Astrocyte of the cerebellum (primary cell): ENCODE measurements around the gene MAGEA6.
A peak's percentile ranks its signal among the peaks of the same experiment; 100 is the strongest.
"Not testable (repeated sequence)": the region's sequence is repeated elsewhere in the genome, so short reads cannot be mapped to it uniquely, and the experiment has no call there.

ENCODE experiments used
- DNase-seq: peaks from one replicate; pipeline ENCODE4 v3.0.0-alpha.2; 2011; ENCODE audit warnings: low read depth
- H3K4me3 ChIP-seq: 2 replicates; pipeline ENCODE4 v1.5.1; 2011; ENCODE audit warnings: mild to moderate bottlenecking, low read depth, low read length, moderate library complexity
- in situ Hi-C: cut with HindIII; loops from 2 replicates; pipeline ENCODE4 v1.10.0; 2017; ENCODE audit warnings: low sequenced_read_pairs
- TF ChIP-seq, protein P1 (sequence below): IDR thresholded peaks from 2 replicates; pipeline ENCODE4 v1.5.1; 2012; ENCODE audit warnings: low read length, low read depth, moderate library complexity, mild to moderate bottlenecking; ENCODE audit errors: missing control alignments

The MAGEA6 gene

DNA sequence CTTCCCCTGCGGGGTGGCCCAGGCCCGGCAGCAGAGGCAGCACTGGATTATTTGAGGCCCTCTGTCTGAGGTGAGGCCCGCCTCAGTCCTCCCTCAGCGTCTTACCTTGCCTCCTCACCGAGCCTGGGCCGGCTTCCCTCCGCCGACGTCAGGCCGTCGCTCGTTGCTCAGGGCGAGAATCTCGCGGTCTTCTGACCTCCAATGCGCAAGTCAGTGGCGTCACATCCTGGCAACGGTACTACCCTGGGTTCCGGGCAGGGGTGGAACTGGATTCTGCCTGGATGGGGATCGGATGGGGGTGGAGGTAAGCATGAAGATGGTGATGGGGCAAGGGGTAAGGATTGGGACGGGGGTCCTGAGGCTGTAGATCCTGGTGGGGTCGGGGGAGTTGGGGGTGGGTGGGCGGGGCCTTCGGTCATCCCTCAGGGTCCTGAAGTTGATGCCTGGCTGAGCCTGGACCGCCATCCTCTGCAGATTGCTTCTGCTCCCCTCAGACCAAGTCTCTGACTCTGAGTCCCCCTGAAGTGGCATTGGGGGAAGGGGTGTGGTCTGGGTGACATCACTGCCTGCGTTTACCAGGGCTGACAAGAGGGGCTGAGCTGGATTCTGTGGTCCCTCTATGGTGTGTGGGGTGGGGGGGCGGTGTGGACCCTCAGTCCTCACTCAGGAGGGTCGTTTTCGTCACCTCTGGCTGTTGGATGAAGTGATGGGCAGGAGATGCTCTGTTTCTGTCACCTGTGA, at the start of gene MAGEA6:
Gene MAGEA6 (minus strand): TSS at position 141 of the 741 bp plus-strand sequence. CDS start 2,039 bp downstream, outside the sequence.
- H3K4me3 ChIP-seq, in situ Hi-C loops, DNase-seq: not testable (repeated sequence)

GRCh38 chrX:152819266-152819665, 49.8 kb upstream of the MAGEA6 start:
- no peak overlapping the region for H3K4me3 ChIP-seq
- no peak for DNase-seq
- TF ChIP-seq, protein P1, sequence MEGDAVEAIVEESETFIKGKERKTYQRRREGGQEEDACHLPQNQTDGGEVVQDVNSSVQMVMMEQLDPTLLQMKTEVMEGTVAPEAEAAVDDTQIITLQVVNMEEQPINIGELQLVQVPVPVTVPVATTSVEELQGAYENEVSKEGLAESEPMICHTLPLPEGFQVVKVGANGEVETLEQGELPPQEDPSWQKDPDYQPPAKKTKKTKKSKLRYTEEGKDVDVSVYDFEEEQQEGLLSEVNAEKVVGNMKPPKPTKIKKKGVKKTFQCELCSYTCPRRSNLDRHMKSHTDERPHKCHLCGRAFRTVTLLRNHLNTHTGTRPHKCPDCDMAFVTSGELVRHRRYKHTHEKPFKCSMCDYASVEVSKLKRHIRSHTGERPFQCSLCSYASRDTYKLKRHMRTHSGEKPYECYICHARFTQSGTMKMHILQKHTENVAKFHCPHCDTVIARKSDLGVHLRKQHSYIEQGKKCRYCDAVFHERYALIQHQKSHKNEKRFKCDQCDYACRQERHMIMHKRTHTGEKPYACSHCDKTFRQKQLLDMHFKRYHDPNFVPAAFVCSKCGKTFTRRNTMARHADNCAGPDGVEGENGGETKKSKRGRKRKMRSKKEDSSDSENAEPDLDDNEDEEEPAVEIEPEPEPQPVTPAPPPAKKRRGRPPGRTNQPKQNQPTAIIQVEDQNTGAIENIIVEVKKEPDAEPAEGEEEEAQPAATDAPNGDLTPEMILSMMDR: no peak
- in situ Hi-C loops: no loop called here

- no peak for DNase-seq
- TF ChIP-seq, protein P1: no peak
- in situ Hi-C loops: no loop called here
- no peak overlapping the region for H3K4me3 ChIP-seq
Observed at GRCh38 chrX:152818356-152818755, 48.9 kb upstream of the MAGEA6 start.

GRCh38 chrX:152817078-152817764, 47.7 kb upstream of the MAGEA6 start:
- TF ChIP-seq, protein P1: peak; percentile 57
- H3K4me3 ChIP-seq: no peak overlapping the region
- in situ Hi-C loops: no loop called here
- peak; percentile 20 for DNase-seq

DNA sequence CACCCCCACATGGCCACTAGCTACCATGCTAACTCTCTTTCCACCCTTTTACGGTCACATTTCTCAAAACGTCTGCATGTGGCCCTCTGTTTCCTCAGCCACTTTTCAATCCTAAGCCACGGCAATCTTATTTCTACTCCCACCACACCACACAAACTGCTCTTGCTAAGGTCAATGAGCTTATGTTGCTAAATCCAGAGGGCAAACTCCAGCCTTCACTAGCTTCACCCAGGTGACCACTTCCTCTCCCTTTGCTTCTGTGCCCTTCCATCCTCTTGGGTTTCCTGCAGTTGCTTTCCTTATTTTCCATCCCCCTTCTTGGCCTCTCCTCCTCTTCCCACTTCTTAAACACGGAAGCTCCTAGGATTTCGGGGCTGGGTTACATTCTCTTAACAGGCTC, 44.6 kb upstream of the MAGEA6 start:
- in situ Hi-C loops: no loop called here
- TF ChIP-seq, protein P1: no peak
- DNase-seq: no peak
- H3K4me3 ChIP-seq: no peak overlapping the region

GRCh38 chrX:152813206-152813605, 43.7 kb upstream of the MAGEA6 start:
- DNase-seq: no peak
- TF ChIP-seq, protein P1: no peak
- no peak overlapping the region for H3K4me3 ChIP-seq
- in situ Hi-C loops: no loop called here

GRCh38 chrX:152810403-152810802, 40.9 kb upstream of the MAGEA6 start:
- DNase-seq: no peak
- in situ Hi-C loops: no loop called here
- H3K4me3 ChIP-seq: no peak overlapping the region
- TF ChIP-seq, protein P1: no peak
